Measurements from ENCODE around the gene KANSL2. TPM values are rescaled to one million over a fixed set of nuclear protein-coding genes. Genes with fewer than 3 reads are reported as not detected.

Gene KANSL2
- total and polyA plus RNA-seq, 2 of the 13 experiments (the other 11 are each of a cell fraction or from before 2014, with no cell fraction given), result 24.1 to 41.3 TPM

- TF ChIP-seq EHMT2 (IDR thresholded peaks at IDR 0.05; ENCODE audit: borderline replicate concordance, low read depth, low read length), result peak; percentile 45; the same call in 1 of the 2 replicates
- TF ChIP-seq ATF7-NPFF (CRISPR knock-in tag; IDR thresholded peaks at IDR 0.05; ENCODE audit: low read depth), result peak; percentile 53
- no peak for TF ChIP-seq SOX6 (IDR thresholded peaks at IDR 0.05)
- peak; percentile 74 for TF ChIP-seq SOX6 (CRISPR knock-in tag; IDR thresholded peaks at IDR 0.05)
- TF ChIP-seq PREB (CRISPR knock-in tag; IDR thresholded peaks at IDR 0.05), result no peak
- TF ChIP-seq ZNF558 (CRISPR knock-in tag; IDR thresholded peaks at IDR 0.05; ENCODE audit: borderline replicate concordance), result peak; percentile 88; the same call in 1 of the 2 replicates
- peak; percentile 21; the same call in 1 of the 2 replicates for TF ChIP-seq ZNF121 (CRISPR knock-in tag; IDR thresholded peaks at IDR 0.05)
- TF ChIP-seq ZBTB42 (CRISPR knock-in tag; IDR thresholded peaks at IDR 0.05), result no peak
- TF ChIP-seq PAXIP1 (CRISPR knock-in tag; conservative IDR thresholded peaks at IDR 0.05), result peak; percentile 54
- TF ChIP-seq POLR2A (IDR thresholded peaks at IDR 0.05; ENCODE audit: insufficient read depth in 1 of 2, low read depth in 2 of 2, low read length in 2 of 2), result peak; percentile 77 to 92
- TF ChIP-seq PAX8 (CRISPR knock-in tag; IDR thresholded peaks at IDR 0.05; ENCODE audit: borderline replicate concordance), result no peak
- no peak for TF ChIP-seq FIP1L1 (IDR thresholded peaks at IDR 0.05; ENCODE audit: borderline replicate concordance, insufficient read depth, low read depth, low read length)
- peak; percentile 72; the same call in 1 of the 2 replicates for TF ChIP-seq BRF2 (CRISPR knock-in tag; IDR thresholded peaks at IDR 0.05)
- peak; percentile 84 for TF ChIP-seq ASH2L (IDR thresholded peaks at IDR 0.05; ENCODE audit: insufficient read length, low read depth, low read length)
- peak; percentile 16 for TF ChIP-seq IRF9 (CRISPR knock-in tag; IDR thresholded peaks at IDR 0.05; ENCODE audit: borderline replicate concordance)
- peak; percentile 93 for TF ChIP-seq ZNF350 (CRISPR knock-in tag; IDR thresholded peaks at IDR 0.05; ENCODE audit: borderline replicate concordance, low read depth)
- peak; percentile 96 for TF ChIP-seq PHF8 (CRISPR knock-in tag; IDR thresholded peaks at IDR 0.05)
- peak; percentile 80 for TF ChIP-seq ZNF709 (CRISPR knock-in tag; IDR thresholded peaks at IDR 0.05)
- peak; percentile 52; the same call in 1 of the 2 replicates for TF ChIP-seq HES4 (CRISPR knock-in tag; IDR thresholded peaks at IDR 0.05; ENCODE audit: borderline replicate concordance)
- TF ChIP-seq ZNF691 (CRISPR knock-in tag; IDR thresholded peaks at IDR 0.05; ENCODE audit: borderline replicate concordance, low read depth), result no peak; the same call in 1 of the 2 replicates
- peak; percentile 60 for TF ChIP-seq FOXJ3 (CRISPR knock-in tag; IDR thresholded peaks at IDR 0.05; ENCODE audit: borderline replicate concordance)
Observed at GRCh38 chr12:48716493-48717251, 34.6 kb upstream of the KANSL2 start, which contains the start of gene CCNT1 (continued).
